ENCODE results near the gene C9orf50. TPM values are rescaled to one million over a fixed set of nuclear protein-coding genes. Genes with fewer than 3 reads are reported as not detected.
A peak's percentile ranks its signal among the peaks of the same experiment; 100 is the strongest.

The C9orf50 gene
- total RNA-seq, 2 donors from 2014 or later = not detected

DNA sequence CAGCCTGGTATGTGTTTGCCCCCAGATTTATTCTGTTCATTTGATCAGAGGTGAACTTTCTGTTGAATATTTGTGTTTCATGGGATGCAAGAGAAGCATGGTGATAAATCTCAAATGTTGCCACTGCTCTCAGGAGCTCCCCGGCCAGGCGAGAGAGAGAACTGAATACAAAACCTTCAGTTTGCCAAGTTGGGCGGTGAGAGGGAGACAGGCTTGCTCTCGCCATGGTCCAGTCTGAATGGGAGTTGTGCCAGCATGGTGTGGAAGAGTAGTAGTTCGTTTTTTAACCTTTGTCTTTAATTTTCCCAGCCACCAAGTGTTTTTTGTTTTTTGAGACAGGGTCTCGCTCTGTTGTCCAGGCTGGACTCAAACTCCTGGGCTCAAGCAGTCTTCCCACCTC lies 7.8 kb upstream of the C9orf50 start:
- TF ChIP-seq, protein P1, sequence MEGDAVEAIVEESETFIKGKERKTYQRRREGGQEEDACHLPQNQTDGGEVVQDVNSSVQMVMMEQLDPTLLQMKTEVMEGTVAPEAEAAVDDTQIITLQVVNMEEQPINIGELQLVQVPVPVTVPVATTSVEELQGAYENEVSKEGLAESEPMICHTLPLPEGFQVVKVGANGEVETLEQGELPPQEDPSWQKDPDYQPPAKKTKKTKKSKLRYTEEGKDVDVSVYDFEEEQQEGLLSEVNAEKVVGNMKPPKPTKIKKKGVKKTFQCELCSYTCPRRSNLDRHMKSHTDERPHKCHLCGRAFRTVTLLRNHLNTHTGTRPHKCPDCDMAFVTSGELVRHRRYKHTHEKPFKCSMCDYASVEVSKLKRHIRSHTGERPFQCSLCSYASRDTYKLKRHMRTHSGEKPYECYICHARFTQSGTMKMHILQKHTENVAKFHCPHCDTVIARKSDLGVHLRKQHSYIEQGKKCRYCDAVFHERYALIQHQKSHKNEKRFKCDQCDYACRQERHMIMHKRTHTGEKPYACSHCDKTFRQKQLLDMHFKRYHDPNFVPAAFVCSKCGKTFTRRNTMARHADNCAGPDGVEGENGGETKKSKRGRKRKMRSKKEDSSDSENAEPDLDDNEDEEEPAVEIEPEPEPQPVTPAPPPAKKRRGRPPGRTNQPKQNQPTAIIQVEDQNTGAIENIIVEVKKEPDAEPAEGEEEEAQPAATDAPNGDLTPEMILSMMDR (IDR thresholded peaks at IDR 0.05) = no peak
- no peak for TF ChIP-seq POLR2A (IDR thresholded peaks at IDR 0.05)
- ATAC-seq (no peak), DNase-seq (no peak)
- H3K27ac ChIP-seq = no peak overlapping the region
- peaks cover 68% of the 10 kb centered on the region for H3K4me1 ChIP-seq
- H3K27me3 ChIP-seq = no peaks in the 10 kb centered on the region
- no peaks in the 10 kb centered on the region for H3K9me3 ChIP-seq
- intact Hi-C loops (cut with DNase I) = no loop called here
- no peaks in the 10 kb centered on the region for H3K36me3 ChIP-seq (replicated peaks in 1 of 2; ENCODE audit: insufficient read depth in 1 of 2, low read depth in 2 of 2)
- 64 to 68% methylated on average over 6 of the region's 6 CpGs for WGBS, 2 donors
- no peak overlapping the region for H3K4me3 ChIP-seq

DNA sequence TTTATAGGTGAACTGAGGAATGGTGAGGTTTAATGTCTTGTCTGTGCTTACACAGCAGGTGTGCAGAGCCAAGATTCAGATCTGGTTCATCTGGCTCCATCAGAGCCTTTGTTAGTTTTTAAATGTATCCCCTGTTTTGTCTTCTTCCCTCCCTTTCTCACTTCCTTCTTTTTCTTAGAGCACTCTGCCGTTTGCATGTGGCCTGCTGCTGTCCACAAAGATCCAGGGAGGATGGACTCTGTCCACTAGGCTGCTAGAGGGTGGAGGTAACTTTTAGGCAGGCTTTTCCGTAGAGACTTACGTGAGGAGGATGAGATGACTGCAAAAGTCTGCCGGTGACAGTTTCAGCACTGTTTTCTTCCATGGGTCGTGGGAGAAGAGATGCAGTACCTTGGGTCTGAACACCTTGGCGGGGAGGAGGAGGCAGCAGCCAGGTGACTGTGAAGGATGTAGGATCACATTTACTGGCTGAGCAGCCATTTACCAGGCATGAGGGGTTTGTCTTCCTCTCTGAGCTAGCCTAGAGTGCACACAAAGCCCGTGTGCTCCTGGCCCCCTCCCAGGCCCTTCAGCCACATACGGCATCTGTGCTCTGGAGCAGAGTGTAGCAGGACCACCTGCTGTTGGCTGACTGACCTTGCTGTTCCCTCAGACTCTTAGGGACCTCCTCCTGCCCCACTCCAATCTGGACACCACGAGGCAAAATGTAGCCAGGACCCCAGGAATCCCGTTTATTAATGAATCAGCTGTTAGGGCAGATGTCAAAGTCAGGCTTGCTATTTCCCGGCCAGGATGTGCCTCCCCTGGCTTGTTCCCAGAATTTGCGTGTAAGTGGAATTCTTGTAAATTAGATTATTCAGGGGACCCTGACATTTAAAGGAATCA lies 6.9 kb upstream of the C9orf50 start:
- DNase-seq = no peak
- Histone ChIP-seq H3K9me3 (no peaks in the 10 kb centered on the region), H3K4me3 (no peak overlapping the region), H3K4me1 (peaks cover 68% of the 10 kb centered on the region), H3K27ac (peak overlapping the region in 3 of 4 donors; percentile 80 to 97 (median 92)), H3K27me3 (no peaks in the 10 kb centered on the region), H3K36me3 (replicated peaks in 1 of 2; ENCODE audit: insufficient read depth in 1 of 2, low read depth in 2 of 2) (no peaks in the 10 kb centered on the region)
- no peak for TF ChIP-seq POLR2A (IDR thresholded peaks at IDR 0.05)
- TF ChIP-seq, protein P1 (IDR thresholded peaks at IDR 0.05) = no peak
- intact Hi-C loops (cut with DNase I) = no loop called here
- no peak for ATAC-seq
- WGBS, 2 donors = 32 to 41% methylated on average over 8 to 12 of the region's 12 CpGs

DNA sequence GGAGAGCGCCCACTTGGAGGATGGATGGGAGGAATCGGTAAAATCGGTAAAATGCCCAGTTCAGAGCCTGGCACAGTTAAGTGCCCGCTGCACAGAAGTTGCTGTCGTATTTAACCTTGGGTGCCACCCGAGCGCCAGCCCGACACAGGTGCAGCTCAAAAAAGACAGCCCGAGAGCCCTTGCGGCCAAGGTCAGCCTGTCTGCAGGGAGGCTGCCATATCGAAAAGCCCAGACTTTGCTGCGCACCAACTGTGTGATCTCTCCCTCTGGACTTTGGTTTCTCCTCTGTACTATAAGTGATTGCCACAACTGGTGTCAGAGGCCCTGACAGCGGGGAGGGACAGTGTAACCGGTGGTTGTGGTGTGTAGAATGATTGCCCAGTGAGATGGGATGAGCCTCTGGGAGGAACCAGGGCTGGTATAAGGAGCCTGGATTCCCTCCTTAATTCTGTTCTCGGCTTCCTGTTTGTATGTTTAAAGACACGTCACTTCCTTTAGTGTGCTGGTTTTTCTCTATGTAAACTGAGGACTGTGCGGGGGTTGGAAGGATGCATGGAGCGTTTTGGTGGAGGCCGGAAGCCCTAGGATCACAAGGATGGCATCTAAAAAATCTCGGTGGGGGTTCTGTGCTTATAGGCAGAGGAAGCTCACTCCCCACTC lies 5.9 kb upstream of the C9orf50 start:
- no peaks in the 10 kb centered on the region for H3K36me3 ChIP-seq (replicated peaks in 1 of 2; ENCODE audit: insufficient read depth in 1 of 2, low read depth in 2 of 2)
- 2 to 3% methylated on average over 13 to 20 of the region's 20 CpGs for WGBS, 2 donors
- H3K9me3 ChIP-seq = no peaks in the 10 kb centered on the region
- intact Hi-C loops (cut with DNase I) = no loop called here
- H3K4me1 ChIP-seq = peaks cover 63% of the 10 kb centered on the region
- DNase-seq (peak; percentile 61 to 74 (median 65)), ATAC-seq (peak; percentile 43)
- TF ChIP-seq, protein P1 (IDR thresholded peaks at IDR 0.05) = no peak
- no peak for TF ChIP-seq POLR2A (IDR thresholded peaks at IDR 0.05)
- no peaks in the 10 kb centered on the region for H3K27me3 ChIP-seq
- H3K27ac ChIP-seq = peak overlapping the region; percentile 80 to 97 (median 87)
- peak overlapping the region; percentile 33 to 60 for H3K4me3 ChIP-seq

DNA sequence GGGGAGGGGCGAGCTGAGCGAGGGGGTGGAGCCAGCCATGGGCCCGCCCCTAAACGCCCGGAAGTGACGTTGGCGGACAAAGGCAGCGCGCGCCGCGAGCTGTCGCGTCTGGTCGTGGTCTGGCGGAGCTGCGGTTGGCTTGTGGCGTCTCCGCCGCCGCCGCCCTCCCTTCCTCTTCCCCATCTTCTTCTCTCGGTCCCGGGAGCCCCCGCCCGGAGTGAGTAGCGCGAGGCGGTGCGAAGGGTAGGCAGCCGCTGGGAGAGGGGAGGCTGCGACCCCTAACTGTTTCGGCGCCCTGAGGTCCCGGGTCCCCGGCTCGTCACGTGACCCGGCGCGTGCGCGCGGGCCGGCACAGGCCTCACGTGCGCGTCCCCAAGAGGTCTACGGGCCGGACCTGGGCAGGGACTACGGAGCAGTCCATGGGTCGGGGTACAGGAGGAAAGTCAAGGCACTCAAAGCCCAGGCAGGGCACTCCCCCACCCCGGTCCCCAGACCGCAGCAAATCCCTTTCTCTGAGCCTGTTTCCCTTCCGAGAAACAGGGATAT lies 5.3 kb upstream of the C9orf50 start, which contains the start of gene NTMT1:
Gene NTMT1 (plus strand): TSS at position 85 of the 546 bp plus-strand sequence. CDS start 6,541 bp downstream, outside the sequence.
- intact Hi-C loops (cut with DNase I) = no loop called here
- peak; percentile 86 to 90 (median 86) for DNase-seq
- H3K36me3 ChIP-seq (replicated peaks in 1 of 2; ENCODE audit: insufficient read depth in 1 of 2, low read depth in 2 of 2) = no peaks in the 10 kb centered on the region
- TF ChIP-seq, protein P1 (IDR thresholded peaks at IDR 0.05) = peak in 1 of 7 experiments; percentile 9
- peak; percentile 93 to 97 (median 95) for TF ChIP-seq POLR2A (IDR thresholded peaks at IDR 0.05)
- 0% methylated on average over 16 to 55 of the region's 55 CpGs for WGBS, 2 donors
- peak; percentile 93 for ATAC-seq
- no peaks in the 10 kb centered on the region for H3K27me3 ChIP-seq
- peaks cover 57% of the 10 kb centered on the region for H3K4me1 ChIP-seq
- peak within 1 kb of the TSS; percentile 80 to 97 (median 87) for H3K27ac ChIP-seq
- no peaks in the 10 kb centered on the region for H3K9me3 ChIP-seq
- peak within 1 kb of the TSS; percentile 33 to 60 for H3K4me3 ChIP-seq
